ENCODE measurements around the gene LMAN2.
"Not testable (repeated sequence)": the region's sequence is repeated elsewhere in the genome, so short reads cannot be mapped to it uniquely, and the experiment has no call there.

Gene LMAN2

DNA sequence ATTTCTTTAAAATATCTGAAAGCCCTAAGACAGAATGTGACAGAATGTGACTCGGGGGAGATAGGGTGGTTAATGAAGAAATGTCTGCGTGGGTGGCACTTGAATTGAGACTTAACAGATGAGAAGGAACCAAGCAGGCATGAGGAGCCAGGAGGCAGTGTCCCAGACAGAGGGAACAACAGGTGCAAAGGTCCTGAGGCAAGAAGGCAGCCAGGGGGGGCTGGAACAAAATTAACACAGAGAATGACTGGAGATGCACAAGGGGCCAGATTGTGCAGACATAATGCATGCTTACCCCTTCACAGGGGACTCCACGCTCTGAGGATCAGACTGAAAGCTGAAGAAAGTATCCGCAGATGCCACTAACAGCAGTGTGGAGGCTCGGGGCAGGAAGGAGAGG lies 1.7 kb downstream of the LMAN2 start:
- DNase-seq (ENCODE audit: low read depth in 1 of 2, low spot score in 1 of 2): no peak

- DNase-seq (ENCODE audit: low read depth in 1 of 2, low spot score in 1 of 2): no peak
Observed at GRCh38 chr5:177349362-177349647, 2.2 kb downstream of the LMAN2 start.

- DNase-seq (ENCODE audit: low read depth in 1 of 2, low spot score in 1 of 2): no peak
Observed at GRCh38 chr5:177347699-177348098, 3.8 kb downstream of the LMAN2 start.

DNA sequence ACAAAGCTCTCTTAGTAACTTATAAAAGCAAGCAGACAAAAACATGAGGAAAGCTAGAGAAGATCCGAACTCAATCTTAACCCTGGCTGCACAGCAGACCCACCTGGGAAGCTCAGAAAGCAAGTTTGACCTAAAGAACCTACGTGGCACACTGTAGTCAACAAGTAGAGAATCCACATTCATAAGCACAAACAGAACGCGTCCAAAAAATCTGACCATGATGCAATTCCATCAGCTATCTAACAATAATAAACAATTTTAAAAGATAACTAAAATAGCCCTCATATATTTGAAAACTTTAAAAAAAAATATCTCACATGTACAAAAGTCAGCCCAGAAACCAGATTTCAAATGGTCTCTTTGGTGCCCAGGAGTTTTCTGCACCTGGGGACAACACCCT lies 4.6 kb downstream of the LMAN2 start:
- DNase-seq (ENCODE audit: low read depth in 1 of 2, low spot score in 1 of 2): no peak

GRCh38 chr5:177344891-177345290 lies 6.6 kb downstream of the LMAN2 start:
- DNase-seq (ENCODE audit: low read depth in 1 of 2, low spot score in 1 of 2): no peak

- no peak for DNase-seq (ENCODE audit: low read depth in 1 of 2, low spot score in 1 of 2)
Observed at GRCh38 chr5:177343777-177344176, 7.7 kb downstream of the LMAN2 start.

- not testable (repeated sequence) for DNase-seq (ENCODE audit: low read depth in 1 of 2, low spot score in 1 of 2)
Observed at GRCh38 chr5:177343000-177343399, 8.5 kb downstream of the LMAN2 start.

GRCh38 chr5:177339107-177339638 lies 12.3 kb downstream of the LMAN2 start:
- no peak for DNase-seq (ENCODE audit: low read depth in 1 of 2, low spot score in 1 of 2)

DNA sequence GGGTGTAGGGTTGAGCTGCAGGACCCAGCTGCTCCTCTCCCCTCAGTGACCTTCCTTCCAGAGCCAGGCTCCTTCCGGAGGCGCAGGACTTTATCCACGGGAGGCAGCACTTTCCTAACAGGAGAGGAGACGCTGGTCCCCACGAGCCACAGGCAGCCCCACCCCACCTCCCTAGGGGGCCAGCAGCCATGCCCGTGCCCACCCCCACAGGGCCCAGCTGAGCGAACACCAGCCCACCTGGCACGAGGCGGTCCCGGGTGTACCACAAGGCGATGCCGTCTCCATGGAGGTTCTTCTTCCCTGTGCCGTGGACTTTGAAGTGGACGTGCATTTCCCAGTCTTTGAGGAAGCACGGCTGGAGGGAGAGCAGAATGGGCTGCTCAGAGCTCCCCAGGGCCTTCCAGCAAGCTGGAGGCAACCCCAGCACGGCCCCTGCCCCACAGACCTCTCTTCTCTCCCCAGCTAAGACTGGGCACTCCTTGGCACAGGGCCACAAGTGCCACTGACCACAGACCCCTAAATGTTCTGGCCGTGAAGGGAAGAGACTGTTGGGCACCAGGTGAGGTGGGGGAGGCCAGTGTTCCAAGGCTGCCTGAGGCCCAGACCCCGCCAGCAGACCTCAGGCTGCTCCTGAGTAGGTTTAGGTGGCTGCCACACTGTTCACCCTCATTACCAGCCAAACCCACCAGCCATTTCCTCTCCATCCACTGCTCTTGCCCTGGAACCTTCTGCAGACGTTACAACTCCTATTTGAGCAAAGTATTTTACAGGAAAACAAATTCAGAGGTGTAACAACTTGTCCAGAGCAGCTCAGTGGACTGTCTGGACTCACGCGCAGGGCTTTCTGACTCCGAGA lies 13.0 kb downstream of the LMAN2 start:
- DNase-seq (ENCODE audit: low read depth in 1 of 2, low spot score in 1 of 2): no peak

DNA sequence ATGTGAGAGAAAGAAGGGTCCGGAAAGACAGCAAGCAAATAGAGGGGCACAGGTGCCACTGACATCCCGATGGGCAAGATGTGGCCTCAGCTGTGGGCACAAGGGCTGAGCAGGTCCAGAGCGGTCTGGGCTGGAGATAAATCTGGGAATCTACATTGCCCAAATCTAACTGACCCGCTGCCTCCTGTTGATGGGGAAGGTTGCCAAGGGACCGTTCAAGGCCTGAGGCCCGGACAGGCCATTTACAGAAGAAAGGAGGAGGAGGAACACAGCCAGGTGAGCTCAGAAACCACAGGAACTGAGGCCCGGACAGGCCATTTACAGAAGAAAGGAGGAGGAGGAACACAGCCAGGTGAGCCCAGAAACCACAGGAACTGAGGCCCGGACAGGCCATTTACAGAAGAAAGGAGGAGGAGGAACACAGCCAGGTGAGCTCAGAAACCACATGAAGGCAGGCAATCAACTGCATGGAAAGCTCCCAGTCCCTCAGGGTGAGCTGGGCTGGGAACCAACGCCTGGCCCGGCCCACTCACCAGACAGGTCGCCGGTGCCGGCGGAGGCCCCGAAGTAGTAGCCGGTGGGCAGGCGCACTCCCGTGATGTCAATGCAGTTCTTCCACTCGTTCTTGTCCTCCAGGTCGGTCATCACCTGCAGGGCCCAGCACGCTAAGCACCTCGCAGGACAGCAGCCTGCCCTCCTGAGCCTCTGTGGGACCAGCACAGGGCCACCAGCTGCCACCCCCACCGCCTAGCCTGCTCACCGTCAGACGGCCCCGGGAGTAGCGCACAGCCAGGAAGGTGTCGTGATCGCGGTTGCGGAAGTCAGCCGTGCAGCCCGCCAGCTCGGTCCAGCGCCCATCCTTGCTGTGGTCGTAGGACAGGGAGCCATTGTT lies 14.6 kb downstream of the LMAN2 start:
- DNase-seq (ENCODE audit: low read depth in 1 of 2, low spot score in 1 of 2): no peak

DNA sequence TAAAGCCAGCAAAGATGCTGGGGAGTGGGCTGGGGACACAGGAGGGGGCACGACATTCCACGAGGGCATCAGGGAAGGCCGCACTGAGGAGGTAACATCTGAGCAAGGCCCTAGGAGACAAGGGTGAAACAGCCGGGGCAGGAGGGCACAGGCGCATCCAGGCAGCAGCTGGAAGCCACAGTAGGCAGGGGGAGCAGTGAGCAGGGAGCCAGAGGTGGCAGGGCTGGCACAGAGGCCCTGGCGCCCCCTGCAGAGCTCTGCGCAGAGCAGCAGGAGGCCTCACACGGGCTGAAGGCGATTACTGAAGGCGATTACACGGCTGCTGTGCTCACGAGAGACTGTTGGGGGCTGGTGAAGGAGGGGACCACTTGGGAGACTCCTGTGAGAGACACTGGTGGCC lies 15.4 kb downstream of the LMAN2 start:
- no peak for DNase-seq (ENCODE audit: low read depth in 1 of 2, low spot score in 1 of 2)

DNA sequence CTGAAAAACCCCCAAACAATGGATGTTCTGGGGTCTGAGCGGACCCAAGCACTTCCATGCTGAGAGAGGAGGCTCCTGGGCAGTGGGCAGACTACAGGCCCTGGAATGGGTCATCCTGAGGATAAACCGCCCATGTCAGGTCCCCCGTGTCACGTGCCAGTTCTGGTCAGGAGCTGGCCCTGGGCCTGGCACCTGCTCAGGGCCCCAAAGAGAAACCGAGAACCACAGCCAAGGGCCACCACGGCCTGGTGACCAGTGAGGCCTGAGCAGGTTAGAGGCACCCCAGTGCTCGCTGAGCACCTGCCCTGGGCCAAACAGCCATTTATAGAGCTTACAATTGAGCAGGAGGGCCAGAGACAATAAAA lies 15.8 kb downstream of the LMAN2 start:
- no peak for DNase-seq (ENCODE audit: low read depth in 1 of 2, low spot score in 1 of 2)

DNA sequence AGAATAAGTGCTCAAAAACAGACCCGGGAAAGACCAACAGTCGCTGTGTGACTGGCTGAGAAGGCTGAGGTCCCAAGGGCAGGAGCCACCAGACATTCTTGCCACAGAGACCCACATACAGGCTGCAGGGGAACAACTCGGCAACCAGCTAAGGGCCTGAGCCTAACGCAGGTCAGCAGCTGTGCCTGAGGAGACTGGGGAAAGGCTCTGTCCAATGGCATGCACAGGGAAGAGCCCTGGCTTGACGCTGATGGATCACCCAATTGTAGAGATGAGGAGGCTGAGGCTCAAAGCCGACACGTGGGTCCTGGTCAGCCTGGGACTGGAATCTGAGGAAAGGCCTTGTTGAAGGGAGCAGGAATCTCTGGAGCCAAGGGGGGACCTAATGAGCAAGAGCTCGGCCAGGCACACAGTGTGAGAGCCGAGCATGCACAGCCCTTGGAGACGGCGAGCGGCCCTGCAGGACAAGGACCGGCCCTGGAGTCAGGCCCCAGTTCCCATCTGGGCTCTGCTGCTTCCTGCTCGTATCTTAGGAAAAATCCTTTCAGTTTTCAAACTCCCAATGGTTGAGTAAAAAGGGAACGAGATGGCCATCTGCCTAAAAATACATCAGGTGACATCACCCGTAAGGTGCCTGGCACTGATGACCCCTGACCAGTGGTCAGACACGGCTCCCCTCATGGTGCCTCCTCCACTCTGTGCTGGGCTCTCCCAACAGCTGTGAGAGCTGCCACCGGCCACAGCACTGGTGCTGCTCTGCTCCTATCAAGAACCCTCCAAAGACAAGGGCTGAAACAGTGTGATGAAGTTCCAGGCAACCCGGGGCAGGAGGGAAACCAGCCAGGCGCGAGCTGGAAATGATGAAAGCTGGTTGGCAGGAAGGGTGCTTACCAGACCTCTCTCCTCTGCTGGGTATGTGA lies 16.4 kb downstream of the LMAN2 start:
- no peak for DNase-seq (ENCODE audit: low read depth in 1 of 2, low spot score in 1 of 2)

- no peak for DNase-seq (ENCODE audit: low read depth in 1 of 2, low spot score in 1 of 2)
Observed at GRCh38 chr5:177334155-177334551, 17.3 kb downstream of the LMAN2 start.

- DNase-seq (ENCODE audit: low read depth in 1 of 2, low spot score in 1 of 2): no peak
Observed at GRCh38 chr5:177333420-177334154, 17.9 kb downstream of the LMAN2 start.

DNA sequence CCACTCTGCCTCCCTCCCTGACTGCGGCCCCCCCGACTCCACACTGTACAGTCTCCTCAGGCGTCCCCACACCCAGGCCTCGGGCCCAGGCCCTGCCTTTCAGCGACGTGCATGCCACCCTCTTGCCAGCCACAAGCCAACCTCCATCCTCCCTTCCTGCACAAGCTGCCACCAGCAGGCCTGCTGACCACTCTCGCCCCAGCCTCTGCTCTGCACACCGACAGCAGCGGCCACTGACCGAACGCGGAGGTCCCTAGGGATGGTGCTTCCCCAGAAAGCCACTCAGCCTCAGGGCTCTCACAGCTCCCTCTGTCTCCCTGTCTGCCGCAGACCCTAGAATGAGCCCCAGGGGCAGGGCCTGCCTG lies 18.6 kb downstream of the LMAN2 start:
- DNase-seq (ENCODE audit: low read depth in 1 of 2, low spot score in 1 of 2): no peak

GRCh38 chr5:177332031-177332895 lies 19.2 kb downstream of the LMAN2 start:
- no peak for DNase-seq (ENCODE audit: low read depth in 1 of 2, low spot score in 1 of 2)

DNA sequence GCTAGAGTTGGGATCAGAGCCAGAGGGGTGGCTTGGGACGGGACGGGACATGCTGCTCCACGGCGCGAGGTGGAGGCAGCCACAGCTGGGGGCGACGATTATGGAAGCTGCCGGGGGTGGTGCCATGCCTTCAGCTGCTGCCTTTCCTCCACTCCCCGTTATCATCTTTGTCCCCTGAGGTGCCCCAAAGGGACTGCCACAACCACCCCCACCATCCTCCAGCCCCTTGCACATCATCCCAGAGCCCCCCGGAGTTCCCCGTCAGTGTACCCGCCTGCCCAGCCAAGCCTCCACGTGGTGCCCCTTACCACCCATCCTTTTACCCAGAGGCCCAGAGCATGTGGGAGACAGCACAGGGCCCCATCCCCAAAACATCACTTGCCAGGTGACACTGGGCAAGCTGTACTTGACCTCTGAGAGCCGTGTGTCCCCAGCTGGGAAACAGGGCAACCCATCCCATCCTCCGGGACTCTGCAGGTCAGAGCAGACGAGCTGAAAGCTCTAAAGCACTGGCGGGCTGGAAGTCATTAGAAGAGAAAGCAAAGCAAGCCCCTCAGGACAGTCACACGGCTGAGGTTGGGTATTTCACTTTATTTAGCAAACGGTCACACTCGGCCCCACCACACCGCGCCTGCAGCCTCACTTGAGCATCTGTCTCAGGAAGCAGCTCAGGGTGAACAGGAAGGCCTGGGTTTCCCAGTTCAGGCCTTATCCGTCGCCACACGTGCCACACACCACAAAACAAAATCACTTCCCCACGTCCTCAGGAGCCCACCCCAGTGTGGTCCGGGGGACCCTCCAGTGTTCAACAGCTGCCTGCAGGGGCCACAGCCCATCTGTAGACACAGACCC lies 20.3 kb downstream of the LMAN2 start:
- no peak for DNase-seq (ENCODE audit: low read depth in 1 of 2, low spot score in 1 of 2)

GRCh38 chr5:177329883-177330282 lies 21.6 kb downstream of the LMAN2 start:
- DNase-seq (ENCODE audit: low read depth in 1 of 2, low spot score in 1 of 2): no peak
